Chondrocyte (in vitro differentiated cells): ENCODE measurements around the gene FRMD4A. TPM values are rescaled to one million over a fixed set of nuclear protein-coding genes. Genes with fewer than 3 reads are reported as not detected.

Experiments used
- DNase-seq: peaks from one replicate; pipeline ENCODE4 v3.0.0; 2021; ENCODE audit warnings: mixed read lengths, low spot score
- H3K27ac Mint-ChIP-seq: one replicate; pipeline ENCODE4 v1.8.0; 2021; ENCODE audit warnings: mild to moderate bottlenecking, moderate library complexity, mixed read lengths; ENCODE audit not compliant: unreplicated experiment
- H3K27me3 Mint-ChIP-seq: 2 replicates; pipeline ENCODE4 v1.8.0; 2021; ENCODE audit warnings: low read depth, mixed read lengths
- H3K36me3 Mint-ChIP-seq: 2 replicates; pipeline ENCODE4 v1.8.0; 2021; ENCODE audit warnings: low read depth, mixed read lengths
- H3K4me1 Mint-ChIP-seq: 2 replicates; pipeline ENCODE4 v1.8.0; 2021; ENCODE audit warnings: low read depth, mild to moderate bottlenecking, mixed read lengths
- H3K4me3 Mint-ChIP-seq: one replicate; pipeline ENCODE4 v1.8.0; 2021; ENCODE audit warnings: mild to moderate bottlenecking, moderate library complexity, mixed read lengths; ENCODE audit not compliant: unreplicated experiment
- H3K9me3 Mint-ChIP-seq: 2 replicates; pipeline ENCODE4 v1.8.0; 2021; ENCODE audit warnings: low read depth, mixed read lengths
- total RNA-seq: library from RNA; stranded (reverse); gene quantifications from 3 replicates; pipeline ENCODE4 v1.2.1, GENCODE V29; 2021
- TF ChIP-seq, protein P1 (sequence below): fragments of 200-600 bp; sonication (generic); IDR thresholded peaks from 2 replicates; pipeline ENCODE4 v1.5.0; 2021; ENCODE audit warnings: antibody characterized with exemption, mild to moderate bottlenecking, moderate library complexity

FRMD4A gene
- total RNA-seq, 1 donor from 2014 or later = 129 TPM

GRCh38 chr10:14345262-14345661, 14.5 kb upstream of the FRMD4A start:
- TF ChIP-seq, protein P1, sequence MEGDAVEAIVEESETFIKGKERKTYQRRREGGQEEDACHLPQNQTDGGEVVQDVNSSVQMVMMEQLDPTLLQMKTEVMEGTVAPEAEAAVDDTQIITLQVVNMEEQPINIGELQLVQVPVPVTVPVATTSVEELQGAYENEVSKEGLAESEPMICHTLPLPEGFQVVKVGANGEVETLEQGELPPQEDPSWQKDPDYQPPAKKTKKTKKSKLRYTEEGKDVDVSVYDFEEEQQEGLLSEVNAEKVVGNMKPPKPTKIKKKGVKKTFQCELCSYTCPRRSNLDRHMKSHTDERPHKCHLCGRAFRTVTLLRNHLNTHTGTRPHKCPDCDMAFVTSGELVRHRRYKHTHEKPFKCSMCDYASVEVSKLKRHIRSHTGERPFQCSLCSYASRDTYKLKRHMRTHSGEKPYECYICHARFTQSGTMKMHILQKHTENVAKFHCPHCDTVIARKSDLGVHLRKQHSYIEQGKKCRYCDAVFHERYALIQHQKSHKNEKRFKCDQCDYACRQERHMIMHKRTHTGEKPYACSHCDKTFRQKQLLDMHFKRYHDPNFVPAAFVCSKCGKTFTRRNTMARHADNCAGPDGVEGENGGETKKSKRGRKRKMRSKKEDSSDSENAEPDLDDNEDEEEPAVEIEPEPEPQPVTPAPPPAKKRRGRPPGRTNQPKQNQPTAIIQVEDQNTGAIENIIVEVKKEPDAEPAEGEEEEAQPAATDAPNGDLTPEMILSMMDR = no peak
- no peak for DNase-seq
- no peaks in the 10 kb centered on the region for H3K27me3 Mint-ChIP-seq
- H3K4me3 Mint-ChIP-seq = no peak overlapping the region
- no peaks in the 10 kb centered on the region for H3K36me3 Mint-ChIP-seq
- no peaks in the 10 kb centered on the region for H3K9me3 Mint-ChIP-seq
- H3K27ac Mint-ChIP-seq = no peak overlapping the region
- H3K4me1 Mint-ChIP-seq = peaks cover 10% of the 10 kb centered on the region

DNA sequence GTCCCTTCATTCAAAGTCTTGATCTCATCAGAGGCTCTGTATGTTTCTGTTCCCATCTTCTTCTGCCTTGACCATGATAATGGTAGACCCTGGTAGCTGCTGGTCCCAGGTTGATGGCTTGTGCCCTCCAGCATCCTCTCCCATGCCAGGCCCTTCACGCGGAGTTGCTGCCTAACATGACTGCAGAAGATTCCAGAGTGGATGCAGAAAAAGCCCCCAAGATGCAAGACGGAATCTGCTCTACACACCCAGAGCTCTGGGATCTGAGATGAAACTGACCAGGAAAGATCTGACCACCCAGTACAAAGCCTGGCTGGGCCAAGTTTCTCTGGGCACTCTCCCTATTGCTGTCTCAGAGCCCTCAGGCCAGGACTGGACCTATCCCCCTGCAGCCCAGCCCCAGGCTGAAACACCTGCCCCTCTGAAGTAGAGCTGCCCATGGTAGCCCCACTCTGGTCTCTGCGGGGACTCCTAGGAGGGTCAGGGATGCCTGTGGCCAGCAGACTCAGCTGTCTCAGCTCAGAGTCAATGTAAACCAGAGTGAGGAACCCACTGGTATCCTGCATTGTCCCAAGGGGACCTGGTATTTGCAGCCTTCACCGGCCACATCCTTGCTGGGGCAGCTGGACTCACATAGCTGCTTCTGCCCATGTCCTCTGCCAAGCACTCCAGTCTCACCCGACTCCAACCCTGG, 9.5 kb upstream of the FRMD4A start:
- H3K9me3 Mint-ChIP-seq = no peaks in the 10 kb centered on the region

GRCh38 chr10:14336736-14337135, 6.0 kb upstream of the FRMD4A start:
- Mint-ChIP-seq H3K36me3 (no peaks in the 10 kb centered on the region), H3K4me3 (no peak overlapping the region), H3K27me3 (no peaks in the 10 kb centered on the region), H3K9me3 (no peaks in the 10 kb centered on the region), H3K27ac (no peak overlapping the region), H3K4me1 (peaks cover 18% of the 10 kb centered on the region)
- no peak for DNase-seq
- TF ChIP-seq, protein P1 = no peak

More for the DNA sequence above, 9.5 kb upstream of the FRMD4A start:
- Mint-ChIP-seq H3K4me1 (no peaks in the 10 kb centered on the region), H3K27ac (no peak overlapping the region), H3K27me3 (no peaks in the 10 kb centered on the region), H3K4me3 (no peak overlapping the region), H3K36me3 (no peaks in the 10 kb centered on the region)
- DNase-seq = no peak
- TF ChIP-seq, protein P1 = no peak

DNA sequence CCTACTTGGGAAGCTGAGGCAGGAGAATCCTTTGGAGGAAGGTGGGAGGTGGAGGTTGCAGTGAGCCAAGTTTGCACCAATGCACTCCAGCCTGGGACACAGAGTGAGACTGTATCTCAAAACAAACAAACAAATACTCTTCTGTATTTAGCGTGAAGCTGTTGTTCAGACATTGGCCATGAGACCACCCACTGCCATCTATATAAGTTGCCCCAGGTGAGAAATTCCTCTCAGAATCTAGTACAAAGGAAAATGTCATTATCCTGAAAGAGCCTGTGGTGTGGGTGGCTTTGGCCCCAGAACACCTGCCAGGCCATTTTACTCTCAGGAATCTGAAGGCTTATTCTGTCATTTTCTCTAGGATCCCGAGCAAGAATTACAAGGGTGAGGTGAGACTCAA, 4.0 kb upstream of the FRMD4A start:
- Mint-ChIP-seq H3K9me3 (no peaks in the 10 kb centered on the region), H3K4me1 (peaks cover 30% of the 10 kb centered on the region), H3K36me3 (no peaks in the 10 kb centered on the region), H3K4me3 (no peak overlapping the region), H3K27me3 (no peaks in the 10 kb centered on the region), H3K27ac (no peak overlapping the region)
- DNase-seq = no peak
- TF ChIP-seq, protein P1 = no peak

- Mint-ChIP-seq H3K9me3 (no peaks in the 10 kb centered on the region), H3K4me1 (peaks cover 35% of the 10 kb centered on the region), H3K27ac (no peak overlapping the region), H3K36me3 (no peaks in the 10 kb centered on the region), H3K27me3 (no peaks in the 10 kb centered on the region), H3K4me3 (no peak overlapping the region)
- TF ChIP-seq, protein P1 = no peak
- DNase-seq = no peak
Observed at GRCh38 chr10:14333606-14334005, 2.9 kb upstream of the FRMD4A start.
